ENCODE measurements around the gene MGAT5.

Gene MGAT5

GRCh38 chr2:134344954-134345697 lies 91.3 kb downstream of the MGAT5 start:
- no peak for DNase-seq

- no peak for DNase-seq
Observed at GRCh38 chr2:134346141-134346540, 92.3 kb downstream of the MGAT5 start.

GRCh38 chr2:134347756-134348155 lies 93.9 kb downstream of the MGAT5 start:
- no peak for DNase-seq

- DNase-seq, result no peak
Observed at GRCh38 chr2:134348239-134348638, 94.4 kb downstream of the MGAT5 start.

- no peak for DNase-seq
Observed at GRCh38 chr2:134348760-134349159, 94.9 kb downstream of the MGAT5 start.

- peak; percentile 22 for DNase-seq
Observed at GRCh38 chr2:134351016-134351415, 97.1 kb downstream of the MGAT5 start.

GRCh38 chr2:134351899-134352298 lies 98.0 kb downstream of the MGAT5 start:
- no peak for DNase-seq

- DNase-seq, result no peak
Observed at GRCh38 chr2:134352844-134353243, 99.0 kb downstream of the MGAT5 start.

- DNase-seq, result no peak
Observed at GRCh38 chr2:134354611-134355010, 100.7 kb downstream of the MGAT5 start.

- DNase-seq, result no peak
Observed at GRCh38 chr2:134357814-134358213, 103.9 kb downstream of the MGAT5 start.

- peak; percentile 89 for DNase-seq
Observed at GRCh38 chr2:134359367-134360081, 105.7 kb downstream of the MGAT5 start.

- DNase-seq, result peak; percentile 81
Observed at GRCh38 chr2:134360745-134361487, 107.0 kb downstream of the MGAT5 start.

- peak; percentile 91 for DNase-seq
Observed at GRCh38 chr2:134361648-134362047, 107.8 kb downstream of the MGAT5 start.

GRCh38 chr2:134362152-134362668 lies 108.3 kb downstream of the MGAT5 start:
- DNase-seq, result peak; percentile 12

- no peak for DNase-seq
Observed at GRCh38 chr2:134362740-134363139, 108.9 kb downstream of the MGAT5 start.

- no peak for DNase-seq
Observed at GRCh38 chr2:134365356-134365755, 111.5 kb downstream of the MGAT5 start.

- no peak for DNase-seq
Observed at GRCh38 chr2:134366359-134366758, 112.5 kb downstream of the MGAT5 start.

GRCh38 chr2:134367213-134367612 lies 113.3 kb downstream of the MGAT5 start:
- no peak for DNase-seq

- peak; percentile 27 for DNase-seq
Observed at GRCh38 chr2:134368009-134368817, 114.3 kb downstream of the MGAT5 start.

- DNase-seq, result peak; percentile 15
Observed at GRCh38 chr2:134369220-134369902, 115.5 kb downstream of the MGAT5 start.

- DNase-seq, result no peak
Observed at GRCh38 chr2:134370655-134371445, 117.0 kb downstream of the MGAT5 start.
